GM12875 (cell line): Measurements from ENCODE around the gene GJA8.
A peak's percentile ranks its signal among the peaks of the same experiment; 100 is the strongest.
"Not testable (repeated sequence)": the region's sequence is repeated elsewhere in the genome, so short reads cannot be mapped to it uniquely, and the experiment has no call there.

Experiments
- H3K4me3 ChIP-seq: one replicate; pipeline ENCODE4 v1.5.1; 2011; ENCODE audit warnings: low read depth, low read length, control low read depth
- CTCF ChIP-seq: IDR thresholded peaks from 2 replicates; pipeline ENCODE4 v1.5.1; 2011; ENCODE audit warnings: low read depth, mild to moderate bottlenecking, control low read depth, inconsistent platforms, low read length, moderate library complexity, borderline replicate concordance; ENCODE audit not compliant: insufficient read depth

Gene GJA8

GRCh38 chr1:147902253-147902845 is at the start of gene GJA8:
GJA8 (plus strand) TSS chr1:147902795; CDS start chr1:147907956, 5,161 bp downstream.
- TF ChIP-seq CTCF = no peak
- no peak within 1 kb of the TSS for H3K4me3 ChIP-seq

- no peak overlapping the region for H3K4me3 ChIP-seq
- no peak for TF ChIP-seq CTCF
Observed at GRCh38 chr1:147853391-147853790, 49.2 kb upstream of the GJA8 start.

GRCh38 chr1:147854989-147855388 is 47.6 kb upstream of the GJA8 start:
- H3K4me3 ChIP-seq = not testable (repeated sequence)

GRCh38 chr1:147855996-147856395 is 46.6 kb upstream of the GJA8 start:
- H3K4me3 ChIP-seq = not testable (repeated sequence)

GRCh38 chr1:147867204-147867603 is 35.4 kb upstream of the GJA8 start:
- not testable (repeated sequence) for H3K4me3 ChIP-seq

GRCh38 chr1:147878022-147878421 is 24.6 kb upstream of the GJA8 start:
- no peak for TF ChIP-seq CTCF
- H3K4me3 ChIP-seq = no peak overlapping the region

GRCh38 chr1:147879911-147880310 is 22.7 kb upstream of the GJA8 start:
- no peak overlapping the region for H3K4me3 ChIP-seq
- no peak for TF ChIP-seq CTCF

GRCh38 chr1:147882535-147882934 is 20.1 kb upstream of the GJA8 start:
- no peak overlapping the region for H3K4me3 ChIP-seq
- TF ChIP-seq CTCF = no peak

- peak; percentile 86 for TF ChIP-seq CTCF
- no peak overlapping the region for H3K4me3 ChIP-seq
Observed at GRCh38 chr1:147890177-147890790, 12.3 kb upstream of the GJA8 start.
